Measurements from ENCODE around the gene TUBD1.
A peak's percentile ranks its signal among the peaks of the same experiment; 100 is the strongest.
"Not testable (repeated sequence)": the region's sequence is repeated elsewhere in the genome, so short reads cannot be mapped to it uniquely, and the experiment has no call there.

Gene TUBD1

GRCh38 chr17:59842901-59843652 lies 49.7 kb downstream of the TUBD1 start:
- no peak for DNase-seq

- not testable (repeated sequence) for DNase-seq
Measured at GRCh38 chr17:59841882-59842263, 50.9 kb downstream of the TUBD1 start.

- not testable (repeated sequence) for DNase-seq
Measured at GRCh38 chr17:59841091-59841881, 51.5 kb downstream of the TUBD1 start.

- DNase-seq: no peak
Measured at GRCh38 chr17:59840329-59841090, 52.2 kb downstream of the TUBD1 start.

- no peak for DNase-seq
Measured at GRCh38 chr17:59839651-59840328, 53.0 kb downstream of the TUBD1 start.

GRCh38 chr17:59838052-59838916 lies 54.5 kb downstream of the TUBD1 start:
- DNase-seq: peak in 2 of 3 experiments; percentile 19 to 52

GRCh38 chr17:59837308-59838051 lies 55.3 kb downstream of the TUBD1 start:
- DNase-seq: peak in 2 of 3 experiments; percentile 90 to 97

- DNase-seq: no peak
Measured at GRCh38 chr17:59832883-59833379, 59.8 kb downstream of the TUBD1 start.

GRCh38 chr17:59830846-59831486 lies 61.8 kb downstream of the TUBD1 start:
- DNase-seq: peak in 1 of 3 experiments; percentile 8

- no peak for DNase-seq
Measured at GRCh38 chr17:59830007-59830630, 62.6 kb downstream of the TUBD1 start.

GRCh38 chr17:59829217-59830006 lies 63.3 kb downstream of the TUBD1 start:
- peak; percentile 38 to 94 (median 75) for DNase-seq

GRCh38 chr17:59828819-59829216 lies 63.9 kb downstream of the TUBD1 start:
- DNase-seq: not testable (repeated sequence)

- DNase-seq: no peak
Measured at GRCh38 chr17:59828478-59828760, 64.3 kb downstream of the TUBD1 start.

- DNase-seq: peak in 1 of 3 experiments; percentile 36
Measured at GRCh38 chr17:59827721-59828477, 64.8 kb downstream of the TUBD1 start.

GRCh38 chr17:59826706-59827453 lies 65.9 kb downstream of the TUBD1 start:
- no peak for DNase-seq

- no peak for DNase-seq
Measured at GRCh38 chr17:59825533-59826322, 67.0 kb downstream of the TUBD1 start.

- peak in 1 of 3 experiments; percentile 41 for DNase-seq
Measured at GRCh38 chr17:59815965-59816364, 76.8 kb downstream of the TUBD1 start.

Measured in NCI-H1417 (cell line).